SK-N-SH treated with all-trans-retinoic acid at 6 μM for 48 hours (cell line): Measurements from ENCODE around the gene C2orf78.
"Not testable (repeated sequence)": the region's sequence is repeated elsewhere in the genome, so short reads cannot be mapped to it uniquely, and the experiment has no call there.

ENCODE experiments used
- ARNTL ChIP-seq: fragments of 450-650 bp; formaldehyde crosslinking; IDR thresholded peaks from 2 replicates; pipeline ENCODE4 v1.5.0; 2020; ENCODE audit warnings: low read depth, mild to moderate bottlenecking, moderate library complexity, borderline replicate concordance
- BACH2 ChIP-seq: fragments of 250-450 bp; sonication (Bioruptor Pico); IDR thresholded peaks from 2 replicates; pipeline ENCODE4 v1.9.0; 2021; ENCODE audit warnings: mild to moderate bottlenecking, borderline replicate concordance
- GLIS3 ChIP-seq: fragments of 250-450 bp; sonication (Bioruptor Pico); IDR thresholded peaks from 2 replicates; pipeline ENCODE4 v1.5.0; 2020; ENCODE audit warnings: mild to moderate bottlenecking, moderate library complexity
- ISL1 ChIP-seq: fragments of 250-450 bp; sonication (Bioruptor Pico); IDR thresholded peaks from 2 replicates; pipeline ENCODE4 v2.1.2; 2022; ENCODE audit warnings: mild to moderate bottlenecking, moderate library complexity
- OSR1 ChIP-seq: fragments of 250-450 bp; sonication (Bioruptor Pico); IDR thresholded peaks from 2 replicates; pipeline ENCODE4 v1.8.0; 2022; ENCODE audit warnings: moderate library complexity, mild to moderate bottlenecking, inconsistent platforms
- RARB ChIP-seq: fragments of 250-450 bp; sonication (Bioruptor Pico); IDR thresholded peaks from 2 replicates; pipeline ENCODE4 v1.8.0; 2021; ENCODE audit warnings: mild to moderate bottlenecking, moderate library complexity
- SNAI2 ChIP-seq: fragments of 250-450 bp; sonication (Bioruptor Pico); IDR thresholded peaks from 2 replicates; pipeline ENCODE4 v1.5.0; 2020; ENCODE audit warnings: mild to moderate bottlenecking, moderate library complexity
- TCF4 ChIP-seq: fragments of 250-450 bp; sonication (Bioruptor Pico); IDR thresholded peaks from 2 replicates; pipeline ENCODE4 v1.8.0; 2021; ENCODE audit warnings: mild to moderate bottlenecking, moderate library complexity, borderline replicate concordance
- TOX ChIP-seq: fragments of 250-450 bp; sonication (Bioruptor Pico); IDR thresholded peaks from 2 replicates; pipeline ENCODE4 v1.8.0; 2021; ENCODE audit warnings: mild to moderate bottlenecking, moderate library complexity, borderline replicate concordance
- ZC3H10 ChIP-seq: fragments of 250-450 bp; sonication (Bioruptor Pico); IDR thresholded peaks from 2 replicates; pipeline ENCODE4 v1.5.1; 2021; ENCODE audit warnings: mild to moderate bottlenecking, moderate library complexity
- ZNF8 ChIP-seq: fragments of 450-650 bp; formaldehyde crosslinking; IDR thresholded peaks from 2 replicates; pipeline ENCODE4 v1.5.0; 2020; ENCODE audit warnings: mild to moderate bottlenecking, moderate library complexity
- TF ChIP-seq, protein P1 (sequence below): fragments of 250-450 bp; sonication (Bioruptor Pico); IDR thresholded peaks from 2 replicates; pipeline ENCODE4 v1.8.0; 2020; ENCODE audit warnings: mild to moderate bottlenecking, moderate library complexity, borderline replicate concordance
- TF ChIP-seq, protein P2 (sequence below): fragments of 250-450 bp; sonication (Bioruptor Pico); IDR thresholded peaks from 2 replicates; pipeline ENCODE4 v1.5.1; 2021; ENCODE audit warnings: mild to moderate bottlenecking, moderate library complexity

DNA sequence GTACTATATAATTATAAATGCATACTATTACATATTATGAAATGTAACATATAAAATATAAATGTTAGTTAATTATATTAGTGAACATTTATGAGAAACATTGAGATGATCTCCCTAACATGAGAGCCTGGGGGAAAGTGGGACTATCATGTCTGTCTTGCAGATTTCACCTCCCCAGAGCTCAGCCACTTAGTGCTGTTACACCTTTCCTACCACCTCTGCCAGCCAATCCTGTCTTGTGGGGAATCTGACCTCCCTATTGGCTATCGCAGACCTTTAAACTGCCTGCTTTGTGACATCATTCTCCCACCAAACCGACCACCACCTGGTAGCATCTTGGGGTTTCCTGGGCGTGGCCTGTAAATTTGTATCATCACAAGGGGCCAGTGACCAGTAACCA, at the start of gene C2orf78:
- TF ChIP-seq GLIS3 (CRISPR knock-in tag); BACH2; SNAI2 (CRISPR knock-in tag); TOX (CRISPR knock-in tag); RARB (CRISPR knock-in tag); ZC3H10; ISL1 (CRISPR knock-in tag); OSR1 (CRISPR knock-in tag); ARNTL (CRISPR knock-in tag); TCF4 (CRISPR knock-in tag); ZNF8: not testable (repeated sequence)
- TF ChIP-seq, protein P1, sequence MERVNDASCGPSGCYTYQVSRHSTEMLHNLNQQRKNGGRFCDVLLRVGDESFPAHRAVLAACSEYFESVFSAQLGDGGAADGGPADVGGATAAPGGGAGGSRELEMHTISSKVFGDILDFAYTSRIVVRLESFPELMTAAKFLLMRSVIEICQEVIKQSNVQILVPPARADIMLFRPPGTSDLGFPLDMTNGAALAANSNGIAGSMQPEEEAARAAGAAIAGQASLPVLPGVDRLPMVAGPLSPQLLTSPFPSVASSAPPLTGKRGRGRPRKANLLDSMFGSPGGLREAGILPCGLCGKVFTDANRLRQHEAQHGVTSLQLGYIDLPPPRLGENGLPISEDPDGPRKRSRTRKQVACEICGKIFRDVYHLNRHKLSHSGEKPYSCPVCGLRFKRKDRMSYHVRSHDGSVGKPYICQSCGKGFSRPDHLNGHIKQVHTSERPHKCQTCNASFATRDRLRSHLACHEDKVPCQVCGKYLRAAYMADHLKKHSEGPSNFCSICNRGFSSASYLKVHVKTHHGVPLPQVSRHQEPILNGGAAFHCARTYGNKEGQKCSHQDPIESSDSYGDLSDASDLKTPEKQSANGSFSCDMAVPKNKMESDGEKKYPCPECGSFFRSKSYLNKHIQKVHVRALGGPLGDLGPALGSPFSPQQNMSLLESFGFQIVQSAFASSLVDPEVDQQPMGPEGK (CRISPR knock-in tag) = not testable (repeated sequence)
- TF ChIP-seq, protein P2, sequence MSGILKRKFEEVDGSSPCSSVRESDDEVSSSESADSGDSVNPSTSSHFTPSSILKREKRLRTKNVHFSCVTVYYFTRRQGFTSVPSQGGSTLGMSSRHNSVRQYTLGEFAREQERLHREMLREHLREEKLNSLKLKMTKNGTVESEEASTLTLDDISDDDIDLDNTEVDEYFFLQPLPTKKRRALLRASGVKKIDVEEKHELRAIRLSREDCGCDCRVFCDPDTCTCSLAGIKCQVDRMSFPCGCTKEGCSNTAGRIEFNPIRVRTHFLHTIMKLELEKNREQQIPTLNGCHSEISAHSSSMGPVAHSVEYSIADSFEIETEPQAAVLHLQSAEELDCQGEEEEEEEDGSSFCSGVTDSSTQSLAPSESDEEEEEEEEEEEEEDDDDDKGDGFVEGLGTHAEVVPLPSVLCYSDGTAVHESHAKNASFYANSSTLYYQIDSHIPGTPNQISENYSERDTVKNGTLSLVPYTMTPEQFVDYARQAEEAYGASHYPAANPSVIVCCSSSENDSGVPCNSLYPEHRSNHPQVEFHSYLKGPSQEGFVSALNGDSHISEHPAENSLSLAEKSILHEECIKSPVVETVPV (CRISPR knock-in tag) = not testable (repeated sequence)
